Measurements from ENCODE around the gene MMP25.

GRCh38 chr16:3051009-3051408 lies 4.6 kb downstream of the MMP25 start:
- TF ChIP-seq CTCF (IDR thresholded peaks at IDR 0.05; ENCODE audit: poor library complexity) (no peak), EZH2 (IDR thresholded peaks at IDR 0.05; ENCODE audit: borderline replicate concordance) (no peak)

Data from hepatocyte (in vitro differentiated cells).